GM18870 (cell line): ENCODE results near the gene USP17L17.
"Not testable (repeated sequence)": the region's sequence is repeated elsewhere in the genome, so short reads cannot be mapped to it uniquely, and the experiment has no call there.

ENCODE experiments used
- ATAC-seq: cut with Tn5 transposase; IDR thresholded peaks from one replicate; pipeline ENCODE4 v1.9.1; 2021; ENCODE audit warnings: moderate library complexity; ENCODE audit not compliant: unreplicated experiment

USP17L17 gene

GRCh38 chr4:9243579-9243978 lies at the start of gene USP17L17:
Gene USP17L17 (plus strand): TSS chr4:9243879. CDS start chr4:9243879, 0 bp downstream.
- not testable (repeated sequence) for ATAC-seq

GRCh38 chr4:9210357-9210756 lies 33.3 kb upstream of the USP17L17 start, which contains the start of gene USP17L10:
Gene USP17L10 (plus strand): TSS chr4:9210657. CDS start chr4:9210657, 0 bp downstream.
- ATAC-seq: not testable (repeated sequence)

GRCh38 chr4:9214701-9215100 lies 29.0 kb upstream of the USP17L17 start:
- not testable (repeated sequence) for ATAC-seq

GRCh38 chr4:9215105-9215504 lies 28.6 kb upstream of the USP17L17 start, which contains the start of gene USP17L11:
Gene USP17L11 (plus strand): TSS chr4:9215405. CDS start chr4:9215405, 0 bp downstream.
- not testable (repeated sequence) for ATAC-seq

- not testable (repeated sequence) for ATAC-seq
Measured at GRCh38 chr4:9219852-9220251, 23.8 kb upstream of the USP17L17 start, which contains the start of gene USP17L12. Gene USP17L12 (plus strand): TSS chr4:9220152. CDS start chr4:9220152, 0 bp downstream.

- ATAC-seq: not testable (repeated sequence)
Measured at GRCh38 chr4:9224596-9224995, 19.1 kb upstream of the USP17L17 start, which contains the start of gene USP17L13. Gene USP17L13 (plus strand): TSS chr4:9224896. CDS start chr4:9224896, 0 bp downstream.

GRCh38 chr4:9230249-9230648 lies 13.4 kb upstream of the USP17L17 start:
- not testable (repeated sequence) for ATAC-seq

- not testable (repeated sequence) for ATAC-seq
Measured at GRCh38 chr4:9234085-9234484, 9.6 kb upstream of the USP17L17 start, which contains the start of gene USP17L15. Gene USP17L15 (plus strand): TSS chr4:9234385. CDS start chr4:9234385, 0 bp downstream.

- not testable (repeated sequence) for ATAC-seq
Measured at GRCh38 chr4:9238461-9238860, 5.2 kb upstream of the USP17L17 start.

GRCh38 chr4:9247953-9248680 lies 4.4 kb downstream of the USP17L17 start, which contains the start of gene USP17L18:
Gene USP17L18 (plus strand): TSS chr4:9248630. CDS start chr4:9248630, 0 bp downstream.
- not testable (repeated sequence) for ATAC-seq

GRCh38 chr4:9253078-9253477 lies 9.4 kb downstream of the USP17L17 start, which contains the start of gene USP17L19:
Gene USP17L19 (plus strand): TSS chr4:9253378. CDS start chr4:9253378, 0 bp downstream.
- ATAC-seq: not testable (repeated sequence)

- ATAC-seq: not testable (repeated sequence)
Measured at GRCh38 chr4:9257824-9258223, 14.1 kb downstream of the USP17L17 start, which contains the start of gene USP17L20. Gene USP17L20 (plus strand): TSS chr4:9258124. CDS start chr4:9258124, 0 bp downstream.

GRCh38 chr4:9262572-9262971 lies 18.9 kb downstream of the USP17L17 start, which contains the start of gene USP17L21:
Gene USP17L21 (plus strand): TSS chr4:9262872. CDS start chr4:9262872, 0 bp downstream.
- not testable (repeated sequence) for ATAC-seq

GRCh38 chr4:9267319-9267718 lies 23.6 kb downstream of the USP17L17 start, which contains the start of gene USP17L22:
Gene USP17L22 (plus strand): TSS chr4:9267619. CDS start chr4:9267619, 0 bp downstream.
- not testable (repeated sequence) for ATAC-seq

GRCh38 chr4:9271719-9272118 lies 28.0 kb downstream of the USP17L17 start:
- ATAC-seq: not testable (repeated sequence)
